Stimulated activated CD8-positive, alpha-beta memory T cell treated with anti-CD3 and anti-CD28 coated beads, Interleukin-7, amount 100 ng/mL, for 48 hours (primary cell): Measurements from ENCODE around the gene LYPD6B.

Experiments used
- DNase-seq, 2 donors: peaks; one replicate each; pipeline ENCODE4 v3.0.0-alpha.2; 2020; ENCODE audit warnings: low read depth in 1 of 2; ENCODE audit errors: extremely low read depth in 1 of 2

LYPD6B gene

DNA sequence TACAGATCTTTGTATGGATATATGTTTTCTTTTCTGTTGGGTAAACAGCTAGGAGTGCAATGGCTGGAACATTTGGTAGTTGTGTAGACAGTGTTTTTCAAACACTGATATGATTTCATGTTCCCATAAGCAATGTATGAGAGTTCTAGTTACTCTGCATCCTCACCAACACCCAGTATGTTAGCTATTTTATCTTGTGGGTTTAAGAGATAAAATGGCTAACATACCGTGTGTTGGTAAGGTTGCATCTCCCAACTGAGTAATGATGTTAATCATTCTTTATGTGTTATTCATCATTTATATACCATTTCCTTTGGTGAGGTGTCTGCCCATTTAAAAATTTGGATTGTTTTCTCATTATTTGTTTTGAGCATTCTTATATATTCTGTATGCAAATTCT lies 65.7 kb downstream of the LYPD6B start:
- no peak for DNase-seq

DNA sequence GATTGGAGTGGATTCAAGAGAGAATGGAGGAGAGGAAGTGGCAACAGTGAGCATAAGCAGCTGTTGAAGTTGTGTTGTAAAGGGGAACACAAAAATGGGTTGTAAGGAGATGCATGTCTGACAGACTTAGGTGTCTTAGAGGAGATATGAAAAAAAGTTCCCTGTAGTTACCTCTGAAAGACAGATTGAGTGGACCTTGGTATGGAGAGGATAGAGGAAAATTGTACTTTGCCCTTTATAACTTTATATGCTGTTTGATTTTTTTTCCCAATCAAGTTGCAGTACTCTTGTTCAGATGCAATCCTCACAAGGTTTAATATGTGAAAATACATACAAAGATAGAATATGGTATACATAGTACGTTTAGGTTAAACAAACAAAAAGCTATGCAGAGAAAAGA lies 73.6 kb downstream of the LYPD6B start:
- DNase-seq, result no peak

DNA sequence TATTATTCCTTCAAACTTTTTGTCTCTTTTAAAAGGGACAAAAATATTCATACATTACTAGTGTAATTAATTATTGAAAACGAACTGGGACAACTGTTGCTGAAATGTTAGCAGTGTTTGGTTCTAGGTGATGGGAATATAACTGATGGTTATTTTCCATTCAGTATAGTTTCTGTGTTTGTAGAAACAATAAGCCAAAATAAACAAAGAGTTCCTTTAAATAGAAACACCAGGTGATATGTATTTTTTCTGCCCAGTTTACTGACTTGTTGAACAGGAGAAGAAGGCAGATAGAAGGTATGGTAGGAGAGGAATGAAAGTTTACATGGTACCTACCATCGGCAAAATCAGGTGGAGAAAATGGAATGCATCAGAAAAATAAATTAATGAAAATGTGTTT lies 74.2 kb downstream of the LYPD6B start:
- no peak for DNase-seq

DNA sequence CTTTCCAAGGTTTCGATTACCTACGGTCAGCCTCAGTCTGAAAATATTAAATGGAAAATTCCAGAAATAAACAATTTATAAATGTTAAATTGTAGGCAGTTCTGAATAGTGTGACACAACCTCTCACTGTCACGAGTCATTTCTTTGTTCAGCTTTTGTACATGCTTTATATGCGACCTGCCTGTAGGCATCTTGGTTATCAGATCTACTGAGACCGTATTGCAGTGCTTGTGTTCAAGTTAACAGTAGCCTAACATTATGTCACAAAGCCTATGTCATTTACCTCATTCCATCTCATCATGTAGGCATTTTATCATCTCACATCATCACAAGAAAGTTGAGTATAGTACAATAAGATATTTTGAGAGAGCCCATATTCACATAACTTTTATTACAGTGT lies 77.3 kb downstream of the LYPD6B start:
- DNase-seq, result no peak

DNA sequence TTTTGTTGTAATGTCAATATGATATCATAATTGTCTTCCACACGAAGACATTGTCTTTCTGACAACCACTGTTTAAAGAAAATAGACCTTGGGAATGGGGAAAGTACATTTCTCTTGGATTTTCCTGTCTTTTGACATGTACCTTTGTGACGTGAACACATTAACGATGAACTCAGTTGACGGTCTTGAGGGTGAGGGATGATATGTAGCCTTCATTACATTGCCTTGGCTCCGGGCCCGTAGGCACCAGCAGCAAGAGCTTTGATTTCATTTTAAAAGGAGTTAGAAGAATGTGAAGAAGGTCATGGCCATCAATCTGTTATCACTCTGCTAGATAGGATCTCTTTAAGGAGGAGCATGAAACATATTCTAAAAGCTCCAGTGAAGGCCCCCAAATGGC lies 80.9 kb downstream of the LYPD6B start:
- no peak for DNase-seq

DNA sequence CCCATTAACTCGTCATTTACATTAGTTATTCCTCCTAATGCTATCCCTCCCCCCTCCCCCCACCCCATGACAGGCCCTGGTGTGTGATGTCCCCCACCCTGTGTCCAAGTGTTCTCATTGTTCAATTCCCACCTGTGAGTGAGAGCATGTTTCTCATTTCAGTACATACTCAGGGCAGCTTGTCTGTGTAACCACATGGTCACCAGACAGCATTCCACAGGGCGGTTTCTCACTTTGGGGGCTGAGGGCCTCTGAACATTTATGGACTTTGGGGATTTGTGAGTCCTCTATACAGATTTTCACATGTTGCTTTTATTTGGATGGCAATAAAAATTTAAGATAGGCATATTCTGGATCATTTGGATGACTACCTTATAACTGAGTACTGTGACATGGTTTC lies 84.0 kb downstream of the LYPD6B start:
- no peak for DNase-seq

DNA sequence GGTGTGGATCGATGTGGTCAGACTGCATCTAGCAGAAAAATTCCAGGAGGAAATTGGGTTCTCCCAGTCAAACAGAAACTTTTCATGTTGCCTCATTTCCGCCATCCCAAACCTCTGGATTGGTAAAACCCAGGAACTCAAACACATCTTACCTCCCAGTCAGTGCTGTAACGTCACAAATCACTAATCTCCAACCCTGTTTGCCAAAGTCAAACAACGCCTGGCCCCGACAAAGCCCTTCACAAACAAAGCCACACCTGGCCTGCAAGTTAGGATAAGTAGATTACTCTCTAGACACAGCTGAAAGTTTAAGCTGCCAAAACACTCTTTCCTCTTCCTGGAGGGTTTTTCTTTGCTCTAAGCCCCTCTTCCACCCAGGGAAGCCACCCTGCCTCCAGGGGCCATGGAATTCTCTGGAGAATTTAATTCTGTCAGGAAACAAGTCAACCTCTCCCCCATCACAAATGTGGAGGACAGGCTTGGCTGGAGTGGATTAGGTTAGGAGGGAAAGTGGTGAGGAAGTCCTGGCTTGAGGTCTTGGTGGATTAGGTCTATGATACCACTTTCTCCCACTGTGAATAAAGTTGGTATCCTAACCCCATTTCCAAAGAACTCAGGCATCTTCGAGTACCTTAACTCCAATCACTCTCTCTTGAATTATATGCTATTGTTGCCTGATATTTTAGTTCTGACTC lies 86.7 kb downstream of the LYPD6B start:
- DNase-seq, result no peak

DNA sequence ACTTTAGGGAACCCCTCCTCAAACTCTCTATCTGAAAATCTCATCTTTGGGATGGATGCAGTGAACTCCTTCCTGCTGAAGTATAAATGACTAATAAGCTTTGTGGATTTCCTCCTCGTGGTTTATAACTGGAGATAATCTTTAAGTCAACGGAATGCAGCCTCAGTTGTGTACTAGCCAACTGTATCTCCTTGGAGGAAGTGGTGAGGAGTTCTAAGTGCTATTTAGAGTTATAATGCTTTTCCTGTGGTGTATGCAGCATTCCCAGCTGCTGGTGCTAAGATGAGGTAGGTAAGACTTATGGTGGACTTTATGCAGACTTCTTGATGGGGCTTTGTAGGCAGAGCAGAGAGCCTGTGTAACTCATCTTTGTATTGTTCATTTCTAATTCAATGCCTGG lies 90.9 kb downstream of the LYPD6B start:
- no peak for DNase-seq

DNA sequence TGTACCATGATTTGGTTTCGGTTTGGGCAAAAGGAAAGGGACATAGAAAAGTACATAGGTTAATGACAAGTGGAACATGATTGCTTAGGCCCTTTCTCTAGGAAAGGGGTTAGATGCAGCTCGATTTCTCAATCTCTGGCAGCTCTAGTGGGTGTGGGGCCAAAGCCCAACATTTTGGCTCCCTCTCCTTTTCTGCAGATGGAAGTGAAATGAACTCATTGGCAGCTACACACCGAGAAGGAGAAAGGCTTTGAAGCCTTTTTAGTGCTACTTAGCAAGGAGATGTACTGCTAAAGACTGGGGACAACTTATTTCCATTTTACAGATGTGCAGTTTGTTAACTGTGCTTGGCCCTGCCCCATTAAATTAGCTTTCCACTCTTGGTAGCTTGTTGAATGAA lies 93.8 kb downstream of the LYPD6B start:
- DNase-seq, result no peak

DNA sequence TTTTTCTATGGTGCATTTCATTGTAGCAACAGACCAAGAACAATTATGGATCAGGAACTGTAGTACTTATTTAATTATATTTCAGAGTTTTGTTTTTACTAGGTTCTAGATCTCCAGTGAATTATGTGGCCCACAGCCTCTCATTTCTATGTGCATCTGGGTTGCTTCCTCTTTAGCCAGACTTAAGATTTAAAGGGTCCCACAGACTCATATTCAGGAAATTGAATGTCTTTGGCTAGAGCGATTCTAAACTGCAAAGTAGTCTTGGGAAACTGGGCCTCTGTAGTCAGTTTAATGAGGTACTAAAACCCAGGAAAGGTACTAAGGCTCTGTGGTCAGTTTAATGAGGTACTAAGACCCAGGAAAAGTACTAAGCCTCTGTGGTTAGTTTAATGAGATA lies 94.4 kb downstream of the LYPD6B start:
- no peak for DNase-seq

DNA sequence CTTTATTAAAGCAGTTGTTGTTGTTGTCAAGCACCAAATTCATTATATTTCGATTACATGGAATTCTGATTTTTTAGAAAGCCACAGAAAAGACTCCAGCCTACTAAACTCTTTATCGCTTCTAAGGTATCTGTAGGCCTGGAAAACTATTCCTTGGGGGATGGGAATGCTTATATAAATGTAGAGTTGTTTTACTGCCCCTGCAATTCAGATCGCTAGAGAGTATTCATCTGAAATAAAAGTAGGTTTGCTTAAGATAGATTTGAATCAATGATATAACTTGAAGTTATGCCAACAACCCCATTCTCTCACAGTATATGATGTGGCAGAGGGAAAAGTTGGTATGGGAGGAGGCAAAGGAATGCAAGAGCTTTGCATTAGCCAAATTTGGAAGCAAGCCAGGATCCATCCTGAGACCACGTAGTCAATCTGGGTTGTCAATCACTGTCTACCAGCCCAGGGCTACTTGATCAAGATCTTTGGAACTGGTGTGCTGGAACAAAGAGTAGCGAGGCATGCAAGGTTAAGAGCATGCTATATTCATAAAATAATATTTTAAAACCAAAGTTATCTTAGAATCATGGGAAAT lies 95.9 kb downstream of the LYPD6B start:
- no peak for DNase-seq

DNA sequence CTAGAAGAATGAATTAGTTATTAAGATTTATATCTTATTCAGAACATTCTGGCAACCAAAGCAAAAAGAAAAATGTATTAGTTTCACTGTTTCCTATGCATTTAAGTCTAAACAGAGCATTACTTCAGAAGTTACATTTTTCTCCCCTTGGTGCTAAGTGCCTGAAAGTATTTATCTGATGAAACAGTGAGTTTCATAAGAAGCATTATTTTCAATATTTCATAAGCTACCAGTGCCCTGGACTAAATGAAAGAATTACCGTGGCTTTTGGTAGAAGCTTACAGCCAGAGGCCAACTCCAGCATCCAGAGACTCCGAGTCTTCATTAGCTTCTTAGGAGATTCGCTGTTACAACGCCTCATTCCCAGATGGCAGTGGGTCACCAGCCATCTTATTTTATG lies 97.6 kb downstream of the LYPD6B start:
- no peak for DNase-seq

DNA sequence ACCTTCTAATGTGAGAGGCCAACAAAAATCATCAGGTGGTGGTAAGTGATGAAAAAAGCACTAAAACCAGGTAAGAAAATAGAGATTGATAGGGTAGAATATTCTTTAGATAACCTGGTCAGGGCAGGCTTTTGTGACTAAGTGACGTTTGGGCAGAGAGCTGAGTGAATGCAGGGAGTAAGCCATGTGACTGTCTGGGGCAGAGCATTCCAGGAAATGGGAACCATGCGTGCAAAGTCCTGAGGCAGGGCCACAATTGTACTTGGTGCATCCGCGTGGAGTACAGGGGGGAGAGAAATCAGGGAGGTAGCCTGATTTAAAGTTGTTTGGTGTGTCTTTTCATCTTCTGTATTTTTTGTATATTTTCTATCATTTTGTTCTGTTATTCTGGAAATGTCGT lies 102.5 kb downstream of the LYPD6B start:
- no peak for DNase-seq

DNA sequence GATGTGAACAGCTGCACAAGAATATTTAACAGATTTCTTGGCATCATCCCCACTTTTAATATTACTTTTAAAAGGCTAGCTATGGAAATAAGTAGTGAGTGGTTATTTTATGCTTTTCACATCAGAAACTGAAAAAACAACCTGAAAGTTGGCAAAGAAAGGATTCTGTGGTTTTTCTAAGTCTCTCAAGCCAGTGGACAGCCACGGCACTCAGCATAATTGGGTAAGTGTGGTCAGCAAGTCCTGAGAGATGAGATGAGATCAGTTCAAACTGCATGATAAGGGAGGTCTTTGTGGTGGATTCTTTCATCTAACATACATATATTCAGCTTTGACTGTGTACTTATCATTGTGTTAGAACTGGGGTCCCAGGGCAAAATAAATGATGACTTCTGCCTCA lies 105.2 kb downstream of the LYPD6B start:
- no peak for DNase-seq

DNA sequence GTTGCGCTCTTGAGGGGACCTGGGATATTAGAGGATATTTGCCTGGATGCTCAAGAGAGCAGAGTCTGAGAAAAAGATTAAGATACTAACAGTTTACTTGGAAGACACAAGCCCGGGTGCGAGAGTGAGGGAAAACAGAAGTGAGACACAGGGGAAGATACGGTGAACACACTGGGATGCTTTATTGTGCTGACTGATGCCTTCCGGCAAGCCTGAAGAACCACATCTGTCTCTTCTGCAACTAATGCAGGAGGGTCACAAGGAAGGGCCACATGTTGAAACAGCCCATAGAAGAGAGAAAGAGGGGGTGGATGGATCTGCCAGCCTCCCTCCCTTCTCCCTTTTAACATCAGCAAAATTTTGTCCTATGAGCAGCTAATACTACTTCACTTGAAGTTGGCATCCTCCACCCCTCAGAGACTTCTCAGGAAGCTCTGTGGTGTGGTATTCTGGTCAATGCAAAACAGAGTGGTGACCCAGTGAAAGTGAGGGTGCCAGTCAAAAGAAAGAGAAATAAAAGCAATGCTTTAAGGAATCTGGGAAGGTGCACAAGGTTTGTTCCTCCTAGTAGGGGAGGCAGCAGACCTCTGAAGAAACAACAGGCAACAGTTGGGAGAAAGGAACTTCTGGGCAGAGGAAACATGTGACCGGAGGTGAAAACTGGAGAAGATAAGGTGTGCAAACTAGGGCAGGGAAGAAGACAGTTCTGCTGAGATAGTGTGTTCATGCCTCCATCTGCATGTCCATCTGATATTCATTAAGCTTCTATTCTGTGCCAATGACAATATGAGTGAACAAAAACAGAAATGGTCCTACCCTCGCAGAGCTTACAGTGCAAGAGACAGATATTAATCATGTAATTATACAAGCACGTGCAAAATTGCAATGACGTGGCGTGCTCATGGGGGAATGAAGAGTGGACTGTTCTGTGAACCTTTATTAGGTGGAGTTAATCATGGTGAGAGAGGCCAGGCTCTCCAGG lies 107.1 kb downstream of the LYPD6B start:
- DNase-seq, result no peak

DNA sequence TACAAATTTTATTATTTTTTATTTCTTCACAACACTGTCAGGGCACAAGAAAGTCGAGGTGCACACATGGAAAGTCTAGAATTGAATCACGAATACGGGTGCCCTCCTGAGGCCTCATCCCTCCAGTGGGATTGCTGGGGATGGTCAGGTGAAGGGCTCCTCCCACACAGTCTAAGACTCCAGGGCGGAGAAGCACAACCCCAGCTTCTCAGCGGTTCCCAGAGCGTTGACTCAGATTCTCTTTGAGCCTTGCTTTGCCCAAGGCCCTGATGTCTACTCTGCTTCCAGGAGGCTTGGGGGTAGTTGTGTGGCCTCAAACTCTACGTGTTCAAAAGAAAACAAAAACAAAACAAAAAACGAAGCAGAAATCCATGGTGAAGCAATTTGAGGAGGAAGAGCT lies 108.4 kb downstream of the LYPD6B start:
- DNase-seq, result no peak

DNA sequence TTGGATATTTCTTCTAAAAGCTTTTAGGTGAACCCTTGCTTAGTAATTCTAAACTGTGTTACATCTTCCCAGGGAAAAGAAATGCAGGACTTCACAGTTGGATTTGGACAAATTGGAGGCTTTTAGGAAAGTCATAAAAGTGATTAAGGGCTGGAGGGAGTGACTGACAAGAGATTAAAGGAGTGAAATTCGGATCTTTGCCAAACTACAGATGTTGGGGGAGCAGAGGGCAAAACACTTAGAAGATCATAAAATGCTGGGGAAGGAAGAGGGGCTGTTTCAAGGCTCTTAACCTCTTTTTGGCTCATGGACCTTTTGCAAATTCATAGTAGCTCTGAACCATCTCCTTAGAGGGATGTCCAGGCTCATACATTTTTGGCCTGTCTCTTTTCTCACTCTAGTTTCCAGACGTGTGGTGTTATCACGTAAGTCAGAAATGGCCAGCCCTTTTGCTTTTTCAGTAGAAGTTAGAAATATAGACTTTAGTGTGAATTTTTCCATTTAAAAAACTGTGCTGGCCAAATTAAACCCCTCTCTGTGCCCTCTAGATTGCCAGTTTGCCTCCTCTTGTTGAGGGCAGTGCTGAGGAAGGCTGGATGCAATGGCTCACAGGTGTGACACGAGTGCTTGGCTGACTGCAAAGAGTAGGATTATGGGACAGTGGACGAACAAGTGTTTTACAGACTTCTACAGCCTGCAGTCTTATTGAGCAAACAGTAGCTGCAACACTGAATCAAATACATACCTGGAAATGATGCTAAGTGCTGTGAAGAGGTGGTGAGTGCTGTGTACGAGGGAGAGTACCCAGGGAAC lies 109.9 kb downstream of the LYPD6B start:
- no peak for DNase-seq

DNA sequence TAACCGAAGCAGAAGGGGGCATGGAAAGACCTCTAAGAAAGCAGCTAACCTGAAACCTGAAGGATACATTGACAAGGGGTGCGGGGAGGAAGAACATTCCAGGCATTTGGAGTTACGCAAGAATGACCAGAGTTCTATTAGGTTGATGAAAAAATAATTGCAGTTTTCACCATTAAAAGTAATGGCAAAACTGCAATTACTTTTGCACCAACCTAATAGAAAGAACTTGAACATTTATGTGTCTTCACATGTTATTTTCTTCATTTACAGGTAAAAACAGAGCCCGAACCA lies 110.5 kb downstream of the LYPD6B start:
- no peak for DNase-seq

DNA sequence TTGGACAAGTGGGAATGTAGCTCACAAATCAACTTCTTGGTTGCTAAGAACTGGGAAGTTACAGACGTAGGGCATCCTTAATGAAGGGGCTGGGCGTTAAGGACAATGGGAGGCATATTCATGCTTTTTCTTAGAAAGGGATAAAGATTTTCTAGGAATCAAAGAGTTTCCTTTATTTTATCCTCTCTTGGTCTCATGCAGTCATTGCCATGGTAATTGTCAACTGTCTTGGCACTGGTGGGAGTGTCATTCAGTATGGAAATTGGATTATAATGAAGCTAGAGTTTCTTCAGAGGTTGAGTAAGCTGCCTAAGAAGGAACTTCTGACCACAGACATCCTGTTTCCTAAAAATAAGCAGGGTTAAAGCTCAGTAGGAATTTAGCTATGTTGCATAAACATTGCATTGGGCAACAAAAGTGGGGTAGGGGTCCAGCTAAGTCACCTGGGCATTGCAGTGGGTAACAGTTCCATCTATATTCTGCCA lies 114.0 kb downstream of the LYPD6B start:
- DNase-seq, result no peak

DNA sequence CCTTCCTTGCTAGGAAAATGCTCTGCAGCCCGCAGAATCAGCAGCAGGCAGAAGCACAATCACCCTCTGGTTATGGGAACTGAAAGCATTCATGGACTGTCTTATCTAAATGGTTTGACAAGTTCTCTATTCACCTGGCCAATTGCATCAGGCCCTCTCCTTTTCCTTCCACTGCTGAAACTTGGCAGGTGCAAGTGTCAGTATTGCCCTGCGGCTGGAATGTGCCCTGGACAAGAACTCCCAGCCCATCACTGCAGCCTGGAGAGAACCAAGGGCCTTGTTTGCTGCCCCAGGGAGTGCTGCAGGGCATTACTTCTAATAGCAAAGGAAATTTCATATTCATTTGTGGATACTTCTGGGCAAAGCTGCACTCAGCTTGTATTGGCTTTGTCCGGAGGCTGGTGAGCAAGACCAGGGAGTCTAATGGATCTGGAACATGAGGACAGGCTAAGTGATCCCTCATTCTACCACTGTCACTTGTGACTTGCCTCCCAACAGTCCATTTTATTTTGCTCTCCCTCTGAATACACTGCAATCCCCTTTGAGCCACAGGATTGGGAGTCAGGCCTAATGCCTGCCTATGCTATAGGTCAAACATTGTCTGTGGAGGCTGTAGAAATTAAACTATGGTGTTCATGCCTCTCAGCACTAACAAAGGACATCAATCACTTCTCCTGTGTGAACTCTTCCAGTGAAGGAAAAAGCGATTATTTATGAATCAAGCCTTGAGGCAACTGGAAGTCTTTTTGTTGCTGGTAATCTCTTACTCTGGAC lies 116.9 kb downstream of the LYPD6B start:
- no peak for DNase-seq
